Measurements from ENCODE around the gene DYNLRB1. TPM values are rescaled to one million over a fixed set of nuclear protein-coding genes. Genes with fewer than 3 reads are reported as not detected.

Gene DYNLRB1
- total RNA-seq, 1 experiment from 2014 or later, result 142 TPM

- intact Hi-C loops (cut with micrococcal nuclease; ENCODE audit: unreplicated experiment), result no loop called here
- ChIA-PET POLR2A (ENCODE audit: low non-redundant PET) (no interaction called here), CTCF (no interaction called here)
- peak; percentile 50 for DNase-seq (ENCODE audit: low spot score)
- no TSS peak for BruUV-seq (replicated peaks)
- Histone ChIP-seq H3K4me3 (ENCODE audit: low read depth, low read length, poor library complexity, severe bottlenecking) (no peak overlapping the region), H3K27me3 (replicated peaks; ENCODE audit: insufficient read depth, low read depth, low read length, poor library complexity) (no peaks in the 10 kb centered on the region), H3K27ac (ENCODE audit: low read depth, low read length, poor library complexity, severe bottlenecking) (peak overlapping the region; percentile 18), H3K36me3 (ENCODE audit: insufficient read depth, low read length, poor library complexity, severe bottlenecking) (no peaks in the 10 kb centered on the region), H3K9me3 (ENCODE audit: low read depth, low read length, poor library complexity, severe bottlenecking) (no peaks in the 10 kb centered on the region), H3K4me1 (ENCODE audit: insufficient read depth, low read length, poor library complexity, severe bottlenecking) (no peaks in the 10 kb centered on the region)
- TF ChIP-seq CTCF (conservative IDR thresholded peaks at IDR 0.05; ENCODE audit: low read depth, low read length), result no peak
- no peak for TF ChIP-seq EZH2 (IDR thresholded peaks at IDR 0.05; ENCODE audit: borderline replicate concordance, low read depth, low read length, poor library complexity, severe bottlenecking)
These were observed 54.7 kb downstream of the DYNLRB1 start for GRCh38 chr20:34570859-34571306.

- CTCF ChIA-PET, result interaction anchor here (0.6 kb wide), 1 partner anchor 41 kb away, joined by 5 read pairs; no protein-coding TSS in a partner anchor
- POLR2A ChIA-PET (ENCODE audit: low non-redundant PET), result no interaction called here
- H3K9me3 ChIP-seq (ENCODE audit: low read depth, low read length, poor library complexity, severe bottlenecking), result no peaks in the 10 kb centered on the region
- H3K4me1 ChIP-seq (ENCODE audit: insufficient read depth, low read length, poor library complexity, severe bottlenecking), result no peaks in the 10 kb centered on the region
- H3K4me3 ChIP-seq (ENCODE audit: low read depth, low read length, poor library complexity, severe bottlenecking), result no peak overlapping the region
- no peaks in the 10 kb centered on the region for H3K27me3 ChIP-seq (replicated peaks; ENCODE audit: insufficient read depth, low read depth, low read length, poor library complexity)
- intact Hi-C loops (cut with micrococcal nuclease; ENCODE audit: unreplicated experiment), result no loop called here
- no peak overlapping the region for H3K27ac ChIP-seq (ENCODE audit: low read depth, low read length, poor library complexity, severe bottlenecking)
- TF ChIP-seq EZH2 (IDR thresholded peaks at IDR 0.05; ENCODE audit: borderline replicate concordance, low read depth, low read length, poor library complexity, severe bottlenecking), result no peak
- no peak for TF ChIP-seq CTCF (conservative IDR thresholded peaks at IDR 0.05; ENCODE audit: low read depth, low read length)
- DNase-seq (ENCODE audit: low spot score), result no peak
- no peaks in the 10 kb centered on the region for H3K36me3 ChIP-seq (ENCODE audit: insufficient read depth, low read length, poor library complexity, severe bottlenecking)
- BruUV-seq (replicated peaks), result no TSS peak
These were observed 55.5 kb downstream of the DYNLRB1 start for GRCh38 chr20:34571753-34572152.

DNA sequence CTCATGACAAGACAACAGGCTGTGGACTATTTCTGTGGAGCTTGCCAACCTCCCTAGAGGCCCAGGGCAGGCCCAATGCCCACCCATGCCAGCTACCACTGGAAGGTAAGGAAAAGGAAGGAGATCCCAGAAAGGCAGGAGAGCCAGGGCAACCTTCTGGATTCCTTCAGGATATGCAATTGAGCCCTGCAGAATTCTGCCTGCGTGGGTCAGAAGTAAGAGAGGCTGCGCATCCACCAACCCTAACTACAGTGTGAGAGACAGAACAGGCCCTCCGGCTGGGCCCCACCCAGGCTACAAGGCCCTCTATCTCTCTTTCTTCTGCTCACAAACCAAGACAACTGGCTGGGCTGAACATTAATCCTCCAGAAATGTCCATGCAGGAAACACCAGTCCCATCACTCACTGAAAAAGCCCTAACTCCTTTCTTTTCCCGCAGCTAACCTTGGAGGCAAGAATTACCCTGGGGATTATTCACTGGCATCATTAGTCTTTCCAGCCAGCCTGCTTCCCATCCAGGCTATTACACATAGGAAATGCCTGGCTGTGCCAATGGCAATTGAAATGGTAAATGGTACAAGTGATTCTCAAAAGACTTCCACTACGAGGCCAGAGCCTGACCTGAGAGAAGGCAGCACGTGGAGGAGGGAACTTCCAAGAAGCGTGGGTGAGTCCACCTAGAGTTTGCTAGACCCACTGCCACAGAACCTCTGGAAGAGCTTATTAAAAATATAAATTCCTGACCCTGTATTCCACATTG is 57.5 kb downstream of the DYNLRB1 start:
- H3K36me3 ChIP-seq (ENCODE audit: insufficient read depth, low read length, poor library complexity, severe bottlenecking), result no peaks in the 10 kb centered on the region
- no peak for DNase-seq (ENCODE audit: low spot score)
- H3K4me3 ChIP-seq (ENCODE audit: low read depth, low read length, poor library complexity, severe bottlenecking), result no peak overlapping the region
- no peaks in the 10 kb centered on the region for H3K27me3 ChIP-seq (replicated peaks; ENCODE audit: insufficient read depth, low read depth, low read length, poor library complexity)
- no peak overlapping the region for H3K27ac ChIP-seq (ENCODE audit: low read depth, low read length, poor library complexity, severe bottlenecking)
- H3K9me3 ChIP-seq (ENCODE audit: low read depth, low read length, poor library complexity, severe bottlenecking), result no peaks in the 10 kb centered on the region
- H3K4me1 ChIP-seq (ENCODE audit: insufficient read depth, low read length, poor library complexity, severe bottlenecking), result no peaks in the 10 kb centered on the region
- intact Hi-C loops (cut with micrococcal nuclease; ENCODE audit: unreplicated experiment), result no loop called here
- TF ChIP-seq EZH2 (IDR thresholded peaks at IDR 0.05; ENCODE audit: borderline replicate concordance, low read depth, low read length, poor library complexity, severe bottlenecking), result no peak
- no peak for TF ChIP-seq CTCF (conservative IDR thresholded peaks at IDR 0.05; ENCODE audit: low read depth, low read length)
- no TSS peak for BruUV-seq (replicated peaks)
- POLR2A ChIA-PET (ENCODE audit: low non-redundant PET), result no interaction called here
- CTCF ChIA-PET, result no interaction called here

Data from A673 (cell line).